Right lobe of liver (tissue), 6 donors: Measurements from ENCODE around the gene EIF4G3. TPM values are rescaled to one million over a fixed set of nuclear protein-coding genes. Genes with fewer than 3 reads are reported as not detected.
A peak's percentile ranks its signal among the peaks of the same experiment; 100 is the strongest.

ENCODE experiments used
- ATAC-seq, 4 donors: fragments of 200-7000 bp; cut with Tn5 transposase; one replicate each; pipeline ENCODE4 v1.9.1; 2020; ENCODE audit warnings: mild to moderate bottlenecking in 4 of 4, moderate library complexity in 4 of 4
- DNase-seq, 3 donors: peaks; one replicate each; pipeline ENCODE4 v3.0.0-alpha.2; 2020
- H3K27ac ChIP-seq, 3 donors: fragments of 200-600 bp; one replicate each; pipeline ENCODE4 v1.8.0; 2022
- H3K27me3 ChIP-seq, 2 donors: fragments of 200-600 bp; one replicate each; pipeline ENCODE4 v1.8.0; 2022
- H3K36me3 ChIP-seq, 4 donors: fragments of 200-600 bp; sonication (generic) in 1 of 4; one replicate each; pipeline versions ENCODE4 v1.5.1 to v1.8.0; 2017 to 2022; ENCODE audit warnings: control low read depth in 1 of 4
- H3K4me1 ChIP-seq, 4 donors: fragments of 200-600 bp; sonication (generic) in 1 of 4; one replicate each; pipeline versions ENCODE4 v1.5.1 to v1.8.0; 2017 to 2022; ENCODE audit warnings: control low read depth in 1 of 4
- H3K4me3 ChIP-seq, 3 donors: fragments of 200-600 bp; one replicate each; pipeline ENCODE4 v1.8.0; 2022
- H3K9me3 ChIP-seq, 4 donors: fragments of 200-600 bp; sonication (generic) in 1 of 4; one replicate each; pipeline versions ENCODE4 v1.5.1 to v1.8.0; 2017 to 2022; ENCODE audit warnings: control low read depth in 1 of 4
- POLR2A ChIP-seq: fragments of 450-650 bp; IDR thresholded peaks from one replicate; pipeline ENCODE4 v1.6.1; 2017; ENCODE audit warnings: antibody characterized with exemption, mild to moderate bottlenecking
- WGBS: methylation state at CpG from one replicate; pipeline ENCODE4 v1.1.6; 2018; ENCODE audit warnings: low coverage, low lambda C conversion rate; ENCODE audit not compliant: insufficient coverage; ENCODE audit errors: missing lambda C conversion rate; 5-methylcytosine and 5-hydroxymethylcytosine counted together
- intact Hi-C, 2 donors: fragments of 100-400 bp; cut with DNase I; formaldehyde crosslinking; loops; one replicate each; pipeline versions ENCODE4 v1.11.2 to v1.14.1; 2022
- total RNA-seq, 6 experiments: library from RNA; depleted of rRNA in 2 of 6; stranded (reverse); fragments of >200 nt in 2 of 6; fragmentation: NEBNext Ultra II Directional in 3 of 6; extraction: Animal tissue kit (Norgen Biotek cat#: 25700) in 3 of 6; gene quantifications; one replicate each; pipeline versions ENCODE4 v1.1.0 to v1.2.4, GENCODE V29; 2016 to 2023
- TF ChIP-seq, protein P1 (sequence below), 4 donors: fragments of 200-600 bp in 3 of 4; fragments of 450-650 bp in 1 of 4; IDR thresholded peaks; one replicate each; pipeline versions ENCODE4 v1.5.1 to v1.8.0; 2016 to 2022; ENCODE audit warnings: antibody characterized with exemption in 4 of 4, mild to moderate bottlenecking in 2 of 4
- donor health status: DM: no; HTN: yes; CAD: no.
- donor health status: DM: no; HTN: no; CAD: no.
- donor health status: DM: no; HTN: no; CAD: no.
- donor health status: DM: no; HTN: yes; CAD: no.
- donor health status: DM: no; HTN: yes; CAD: no.

EIF4G3 gene
- total RNA-seq, 6 experiments from 2014 or later, result 14.4 to 29.9 (median 23.5) TPM

- Histone ChIP-seq H3K4me3 (no peak overlapping the region), H3K9me3 (no peaks in the 10 kb centered on the region), H3K27ac (no peak overlapping the region), H3K36me3 (no peaks in the 10 kb centered on the region), H3K27me3 (no peaks in the 10 kb centered on the region), H3K4me1 (peaks cover 0 to 16% (median 2%) of the 10 kb centered on the region in 4 donors)
- intact Hi-C loops, result no loop called here
- TF ChIP-seq, protein P1, sequence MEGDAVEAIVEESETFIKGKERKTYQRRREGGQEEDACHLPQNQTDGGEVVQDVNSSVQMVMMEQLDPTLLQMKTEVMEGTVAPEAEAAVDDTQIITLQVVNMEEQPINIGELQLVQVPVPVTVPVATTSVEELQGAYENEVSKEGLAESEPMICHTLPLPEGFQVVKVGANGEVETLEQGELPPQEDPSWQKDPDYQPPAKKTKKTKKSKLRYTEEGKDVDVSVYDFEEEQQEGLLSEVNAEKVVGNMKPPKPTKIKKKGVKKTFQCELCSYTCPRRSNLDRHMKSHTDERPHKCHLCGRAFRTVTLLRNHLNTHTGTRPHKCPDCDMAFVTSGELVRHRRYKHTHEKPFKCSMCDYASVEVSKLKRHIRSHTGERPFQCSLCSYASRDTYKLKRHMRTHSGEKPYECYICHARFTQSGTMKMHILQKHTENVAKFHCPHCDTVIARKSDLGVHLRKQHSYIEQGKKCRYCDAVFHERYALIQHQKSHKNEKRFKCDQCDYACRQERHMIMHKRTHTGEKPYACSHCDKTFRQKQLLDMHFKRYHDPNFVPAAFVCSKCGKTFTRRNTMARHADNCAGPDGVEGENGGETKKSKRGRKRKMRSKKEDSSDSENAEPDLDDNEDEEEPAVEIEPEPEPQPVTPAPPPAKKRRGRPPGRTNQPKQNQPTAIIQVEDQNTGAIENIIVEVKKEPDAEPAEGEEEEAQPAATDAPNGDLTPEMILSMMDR (IDR thresholded peaks at IDR 0.05), result no peak
- TF ChIP-seq POLR2A, result no peak
- peak; percentile 44 to 64 (median 58) for ATAC-seq
- WGBS, result 46% methylated on average over 6 of the region's 6 CpGs
- no peak for DNase-seq
These were observed 53.3 kb downstream of the EIF4G3 start for GRCh38 chr1:21123287-21123948.

- Histone ChIP-seq H3K4me1 (peaks cover 0 to 26% (median 8%) of the 10 kb centered on the region in 4 donors), H3K27ac (no peak overlapping the region), H3K36me3 (no peaks in the 10 kb centered on the region), H3K9me3 (no peaks in the 10 kb centered on the region), H3K27me3 (no peaks in the 10 kb centered on the region), H3K4me3 (no peak overlapping the region)
- 93% methylated on average over 4 of the region's 4 CpGs for WGBS
- DNase-seq, result no peak
- ATAC-seq, result no peak
- intact Hi-C loops, result no loop called here
- no peak for TF ChIP-seq POLR2A
- TF ChIP-seq, protein P1 (IDR thresholded peaks at IDR 0.05), result no peak
These were observed 54.8 kb downstream of the EIF4G3 start for GRCh38 chr1:21121764-21122471.

DNA sequence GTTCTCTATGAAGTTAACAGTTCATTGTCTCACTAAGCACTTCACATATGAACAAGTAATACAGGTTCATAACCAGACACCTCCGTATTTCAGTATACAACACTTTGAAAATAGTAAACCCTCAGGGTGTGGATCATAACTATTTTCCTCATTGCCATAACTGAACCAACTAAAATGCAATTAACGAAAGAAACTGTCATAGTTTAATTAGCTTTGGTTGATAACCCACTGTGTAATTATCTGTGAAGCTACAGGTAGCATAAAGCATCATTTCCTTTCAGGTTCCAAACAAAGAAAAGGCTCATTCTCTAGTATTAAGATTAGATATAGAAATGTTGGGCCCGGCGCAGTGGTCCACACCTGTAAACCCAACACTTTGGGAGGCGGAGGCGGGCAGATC, 58.5 kb downstream of the EIF4G3 start:
- 94% methylated on average over 6 of the region's 6 CpGs for WGBS
- H3K27ac ChIP-seq, result no peak overlapping the region
- DNase-seq (no peak), ATAC-seq (no peak)
- no peak overlapping the region for H3K4me3 ChIP-seq
- intact Hi-C loops, result no loop called here
- H3K36me3 ChIP-seq, result no peaks in the 10 kb centered on the region
- H3K9me3 ChIP-seq, result no peaks in the 10 kb centered on the region
- TF ChIP-seq, protein P1 (IDR thresholded peaks at IDR 0.05), result no peak
- no peak for TF ChIP-seq POLR2A
- H3K4me1 ChIP-seq, result peaks cover 0 to 35% (median 13%) of the 10 kb centered on the region in 4 donors
- no peaks in the 10 kb centered on the region for H3K27me3 ChIP-seq

GRCh38 chr1:21117597-21118001, 59.1 kb downstream of the EIF4G3 start:
- TF ChIP-seq POLR2A, result no peak
- TF ChIP-seq, protein P1 (IDR thresholded peaks at IDR 0.05), result no peak
- intact Hi-C loops, result no loop called here
- H3K4me3 ChIP-seq, result no peak overlapping the region
- DNase-seq (no peak), ATAC-seq (peak in 1 of 4 donors; percentile 18)
- H3K27me3 ChIP-seq, result no peaks in the 10 kb centered on the region
- no peaks in the 10 kb centered on the region for H3K9me3 ChIP-seq
- no peak overlapping the region for H3K27ac ChIP-seq
- H3K36me3 ChIP-seq, result no peaks in the 10 kb centered on the region
- peaks cover 0 to 39% (median 12%) of the 10 kb centered on the region in 4 donors for H3K4me1 ChIP-seq
- WGBS, result 22% methylated on average over 2 of the region's 2 CpGs
